Nephron progenitor cell (in vitro differentiated cells): ENCODE measurements around the gene SLC35E4.
A peak's percentile ranks its signal among the peaks of the same experiment; 100 is the strongest.
"Not testable (repeated sequence)": the region's sequence is repeated elsewhere in the genome, so short reads cannot be mapped to it uniquely, and the experiment has no call there.

Experiments used
- DNase-seq: peaks from one replicate; pipeline ENCODE4 v3.0.0; 2021
- H3K27ac Mint-ChIP-seq: 2 replicates; pipeline ENCODE4 v1.8.0; 2021; ENCODE audit warnings: mild to moderate bottlenecking, moderate library complexity, mixed read lengths
- H3K27me3 Mint-ChIP-seq: 2 replicates; pipeline ENCODE4 v1.8.0; 2021; ENCODE audit warnings: mild to moderate bottlenecking, low read depth, mixed read lengths; ENCODE audit not compliant: poor library complexity
- H3K36me3 Mint-ChIP-seq: 2 replicates; pipeline ENCODE4 v1.8.0; 2021; ENCODE audit warnings: low read depth, mixed read lengths
- H3K4me1 Mint-ChIP-seq: 2 replicates; pipeline ENCODE4 v1.8.0; 2021; ENCODE audit warnings: mixed read lengths
- H3K4me3 Mint-ChIP-seq: 2 replicates; pipeline ENCODE4 v1.8.0; 2021; ENCODE audit warnings: mild to moderate bottlenecking, moderate library complexity, mixed read lengths
- H3K9me3 Mint-ChIP-seq: 2 replicates; pipeline ENCODE4 v1.8.0; 2021; ENCODE audit warnings: mild to moderate bottlenecking, moderate library complexity, mixed read lengths
- TF ChIP-seq, protein P1 (sequence below): fragments of 200-600 bp; sonication (generic); IDR thresholded peaks from 2 replicates; pipeline ENCODE4 v1.5.0; 2021; ENCODE audit warnings: antibody characterized with exemption

Gene SLC35E4

GRCh38 chr22:30668386-30668710, 32.8 kb downstream of the SLC35E4 start:
- peaks cover 48% of the 10 kb centered on the region for H3K27me3 Mint-ChIP-seq
- no peak for DNase-seq
- TF ChIP-seq, protein P1, sequence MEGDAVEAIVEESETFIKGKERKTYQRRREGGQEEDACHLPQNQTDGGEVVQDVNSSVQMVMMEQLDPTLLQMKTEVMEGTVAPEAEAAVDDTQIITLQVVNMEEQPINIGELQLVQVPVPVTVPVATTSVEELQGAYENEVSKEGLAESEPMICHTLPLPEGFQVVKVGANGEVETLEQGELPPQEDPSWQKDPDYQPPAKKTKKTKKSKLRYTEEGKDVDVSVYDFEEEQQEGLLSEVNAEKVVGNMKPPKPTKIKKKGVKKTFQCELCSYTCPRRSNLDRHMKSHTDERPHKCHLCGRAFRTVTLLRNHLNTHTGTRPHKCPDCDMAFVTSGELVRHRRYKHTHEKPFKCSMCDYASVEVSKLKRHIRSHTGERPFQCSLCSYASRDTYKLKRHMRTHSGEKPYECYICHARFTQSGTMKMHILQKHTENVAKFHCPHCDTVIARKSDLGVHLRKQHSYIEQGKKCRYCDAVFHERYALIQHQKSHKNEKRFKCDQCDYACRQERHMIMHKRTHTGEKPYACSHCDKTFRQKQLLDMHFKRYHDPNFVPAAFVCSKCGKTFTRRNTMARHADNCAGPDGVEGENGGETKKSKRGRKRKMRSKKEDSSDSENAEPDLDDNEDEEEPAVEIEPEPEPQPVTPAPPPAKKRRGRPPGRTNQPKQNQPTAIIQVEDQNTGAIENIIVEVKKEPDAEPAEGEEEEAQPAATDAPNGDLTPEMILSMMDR, result no peak
- peak overlapping the region; percentile 91 for H3K4me3 Mint-ChIP-seq
- peaks cover 4% of the 10 kb centered on the region for H3K36me3 Mint-ChIP-seq
- no peaks in the 10 kb centered on the region for H3K9me3 Mint-ChIP-seq
- peak overlapping the region; percentile 39 for H3K27ac Mint-ChIP-seq
- peaks cover 22% of the 10 kb centered on the region for H3K4me1 Mint-ChIP-seq

DNA sequence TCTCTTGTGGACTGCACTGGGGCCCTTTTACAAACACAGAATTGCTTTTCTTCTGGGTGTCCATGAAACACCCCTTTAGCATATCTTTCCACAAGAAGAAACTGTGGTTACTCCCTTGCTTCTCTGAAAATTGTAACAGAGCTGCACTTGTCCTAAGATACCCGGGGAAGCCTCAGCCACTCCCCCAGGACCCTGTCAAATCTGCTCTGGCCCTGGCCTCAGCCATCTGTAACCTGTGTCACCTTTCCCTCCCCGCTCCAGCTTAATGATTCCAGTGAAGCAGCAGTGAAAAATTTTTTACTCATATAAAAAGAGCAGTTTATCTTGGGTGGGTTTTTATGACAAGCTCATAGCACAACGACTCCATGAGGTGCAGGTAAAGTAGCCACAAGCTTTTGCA, 35.5 kb downstream of the SLC35E4 start:
- Mint-ChIP-seq H3K4me1 (peaks cover 21% of the 10 kb centered on the region), H3K27me3 (peaks cover 50% of the 10 kb centered on the region), H3K36me3 (no peaks in the 10 kb centered on the region), H3K9me3 (no peaks in the 10 kb centered on the region), H3K27ac (no peak overlapping the region), H3K4me3 (no peak overlapping the region)
- no peak for DNase-seq
- TF ChIP-seq, protein P1, result no peak

DNA sequence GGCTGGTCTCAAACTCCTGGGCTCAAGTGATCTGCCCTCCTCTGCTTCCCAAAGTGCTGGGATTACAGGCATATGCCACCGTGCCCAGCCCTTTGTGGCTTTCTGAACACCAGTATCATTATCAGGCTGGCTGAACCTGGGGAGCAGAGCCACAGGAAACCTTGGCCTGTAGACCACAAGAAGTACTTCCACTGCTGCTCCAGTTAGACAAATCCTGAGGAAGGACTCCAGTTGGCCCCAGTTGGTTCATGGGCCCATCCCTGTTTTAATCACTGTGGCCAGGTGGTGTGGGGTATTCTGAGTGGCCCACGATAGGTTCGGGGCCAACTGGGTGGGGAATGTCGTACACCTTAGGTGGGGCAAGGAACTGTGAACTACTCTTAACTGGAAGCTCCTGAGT, 37.6 kb downstream of the SLC35E4 start:
- Mint-ChIP-seq H3K9me3 (no peaks in the 10 kb centered on the region), H3K4me3 (no peak overlapping the region), H3K27me3 (peaks cover 49% of the 10 kb centered on the region), H3K4me1 (peaks cover 24% of the 10 kb centered on the region), H3K36me3 (no peaks in the 10 kb centered on the region), H3K27ac (no peak overlapping the region)
- no peak for DNase-seq
- TF ChIP-seq, protein P1, result no peak

- Mint-ChIP-seq H3K27ac (no peak overlapping the region), H3K27me3 (peaks cover 40% of the 10 kb centered on the region), H3K4me1 (peaks cover 30% of the 10 kb centered on the region), H3K9me3 (no peaks in the 10 kb centered on the region), H3K4me3 (no peak overlapping the region), H3K36me3 (no peaks in the 10 kb centered on the region)
- DNase-seq, result no peak
- TF ChIP-seq, protein P1, result no peak
Measured at GRCh38 chr22:30674482-30674881, 38.9 kb downstream of the SLC35E4 start.

DNA sequence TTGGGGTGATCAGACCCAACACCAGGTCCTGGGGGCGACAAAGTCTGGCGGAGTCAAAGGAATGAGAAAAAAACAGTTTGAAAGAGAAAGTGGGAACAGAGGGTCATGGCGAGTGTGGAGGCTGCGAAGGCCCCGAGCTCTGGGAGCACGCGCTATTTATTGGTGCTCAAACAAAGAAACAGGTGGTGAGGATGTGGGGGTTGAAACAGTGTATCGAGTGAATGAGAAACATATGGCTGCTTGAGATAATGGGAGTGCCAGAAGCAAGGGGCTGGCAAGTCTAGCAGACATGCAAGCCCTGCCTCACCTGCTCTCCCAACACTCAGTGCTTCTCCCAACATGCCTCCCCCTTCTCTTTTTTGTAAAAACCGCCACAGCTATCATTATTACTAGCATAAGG, 39.9 kb downstream of the SLC35E4 start:
- no peak for DNase-seq
- TF ChIP-seq, protein P1, result no peak
- H3K27ac Mint-ChIP-seq, result no peak overlapping the region
- H3K4me3 Mint-ChIP-seq, result no peak overlapping the region
- H3K4me1 Mint-ChIP-seq, result peaks cover 35% of the 10 kb centered on the region
- no peaks in the 10 kb centered on the region for H3K9me3 Mint-ChIP-seq
- peaks cover 35% of the 10 kb centered on the region for H3K27me3 Mint-ChIP-seq
- H3K36me3 Mint-ChIP-seq, result no peaks in the 10 kb centered on the region

DNA sequence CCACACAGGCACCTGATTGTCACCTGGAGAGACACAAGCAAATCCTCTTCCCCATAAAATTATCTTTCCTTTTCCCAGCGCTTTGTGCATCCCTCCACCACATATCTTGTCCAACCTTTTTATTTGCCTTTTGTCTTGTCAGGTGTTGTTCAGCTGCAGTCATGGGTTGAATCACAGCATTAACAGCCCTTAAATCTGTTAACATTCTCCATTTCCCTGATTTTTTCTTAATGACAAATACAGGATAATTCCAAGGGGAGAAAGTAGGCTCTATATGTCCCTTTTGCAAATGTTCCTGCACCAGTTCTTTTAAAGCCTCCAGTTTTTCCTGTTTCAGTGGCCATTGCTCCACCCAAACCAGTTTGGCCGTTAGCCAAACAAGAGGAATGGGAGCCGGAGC, 41.0 kb downstream of the SLC35E4 start:
- not testable (repeated sequence) for H3K36me3 Mint-ChIP-seq, DNase-seq, H3K4me3 Mint-ChIP-seq, H3K27ac Mint-ChIP-seq, H3K9me3 Mint-ChIP-seq
- Mint-ChIP-seq H3K27me3 (peaks cover 26% of the 10 kb centered on the region), H3K4me1 (peaks cover 36% of the 10 kb centered on the region)

DNA sequence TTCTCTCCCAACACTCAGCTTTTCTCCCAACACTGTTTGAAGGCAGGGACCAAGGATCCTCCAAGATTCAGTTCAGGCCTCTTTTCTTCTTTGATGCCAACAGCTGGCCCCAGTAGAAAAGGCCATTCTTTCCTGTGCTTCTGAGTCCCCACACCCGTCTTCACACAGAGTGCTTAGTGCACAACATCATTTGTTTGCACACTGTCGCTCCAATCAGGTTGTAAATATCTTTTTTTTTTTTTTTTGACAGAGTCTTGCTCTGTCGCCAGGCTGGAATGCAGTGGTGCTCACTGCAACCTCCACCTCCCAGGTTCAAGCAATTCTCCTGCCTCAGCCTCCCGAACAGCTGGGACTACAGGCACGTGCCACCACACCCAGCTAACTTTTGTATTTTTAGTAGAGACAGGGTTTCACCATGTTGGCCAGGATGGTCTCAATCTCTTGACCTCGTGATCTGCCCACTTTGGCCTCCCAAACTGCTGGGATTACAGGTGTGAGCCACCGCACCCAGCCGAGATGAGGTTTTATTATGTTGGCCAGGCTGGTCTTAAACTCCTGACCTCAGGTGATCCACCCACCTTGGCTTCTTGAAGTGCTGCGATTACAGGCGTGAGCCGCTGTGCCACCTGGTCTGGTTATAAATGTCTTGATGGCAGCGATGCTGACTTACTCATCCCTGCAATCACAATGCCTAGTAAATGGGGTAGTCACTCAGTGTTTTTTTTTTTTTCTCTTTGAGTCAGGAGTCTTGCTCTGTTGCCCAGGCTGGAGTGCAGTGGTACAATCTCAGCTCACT, 44.5 kb downstream of the SLC35E4 start:
- H3K36me3 Mint-ChIP-seq, DNase-seq, H3K4me3 Mint-ChIP-seq, H3K9me3 Mint-ChIP-seq, H3K27ac Mint-ChIP-seq: not testable (repeated sequence)
- H3K4me1 Mint-ChIP-seq, result peaks cover 42% of the 10 kb centered on the region
- peaks cover 17% of the 10 kb centered on the region for H3K27me3 Mint-ChIP-seq
